ENCODE data around the gene SUMF2.

The SUMF2 gene

GRCh38 chr7:56083150-56083785 is 19.2 kb downstream of the SUMF2 start:
- no peak overlapping the region for H3K27ac ChIP-seq (ENCODE audit: low read depth, low read length, poor library complexity, severe bottlenecking)
- H3K9me2 ChIP-seq (ENCODE audit: low read depth, low read length), result no peaks in the 10 kb centered on the region
- no peak overlapping the region for H3K4me2 ChIP-seq (ENCODE audit: low read length)
- no peaks in the 10 kb centered on the region for H4K20me1 ChIP-seq (ENCODE audit: insufficient read depth, low read length)
- no peaks in the 10 kb centered on the region for H3K9me3 ChIP-seq (ENCODE audit: low read length)
- no peak overlapping the region for H3K4me3 ChIP-seq (ENCODE audit: low read depth, low read length, poor library complexity, severe bottlenecking)
- TF ChIP-seq, protein P1, sequence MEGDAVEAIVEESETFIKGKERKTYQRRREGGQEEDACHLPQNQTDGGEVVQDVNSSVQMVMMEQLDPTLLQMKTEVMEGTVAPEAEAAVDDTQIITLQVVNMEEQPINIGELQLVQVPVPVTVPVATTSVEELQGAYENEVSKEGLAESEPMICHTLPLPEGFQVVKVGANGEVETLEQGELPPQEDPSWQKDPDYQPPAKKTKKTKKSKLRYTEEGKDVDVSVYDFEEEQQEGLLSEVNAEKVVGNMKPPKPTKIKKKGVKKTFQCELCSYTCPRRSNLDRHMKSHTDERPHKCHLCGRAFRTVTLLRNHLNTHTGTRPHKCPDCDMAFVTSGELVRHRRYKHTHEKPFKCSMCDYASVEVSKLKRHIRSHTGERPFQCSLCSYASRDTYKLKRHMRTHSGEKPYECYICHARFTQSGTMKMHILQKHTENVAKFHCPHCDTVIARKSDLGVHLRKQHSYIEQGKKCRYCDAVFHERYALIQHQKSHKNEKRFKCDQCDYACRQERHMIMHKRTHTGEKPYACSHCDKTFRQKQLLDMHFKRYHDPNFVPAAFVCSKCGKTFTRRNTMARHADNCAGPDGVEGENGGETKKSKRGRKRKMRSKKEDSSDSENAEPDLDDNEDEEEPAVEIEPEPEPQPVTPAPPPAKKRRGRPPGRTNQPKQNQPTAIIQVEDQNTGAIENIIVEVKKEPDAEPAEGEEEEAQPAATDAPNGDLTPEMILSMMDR (IDR thresholded peaks at IDR 0.05; ENCODE audit: low read length), result no peak
- TF ChIP-seq EZH2 (IDR thresholded peaks at IDR 0.05; ENCODE audit: borderline replicate concordance, low read length), result no peak
- H3K36me3 ChIP-seq (ENCODE audit: insufficient read depth, low read length), result peaks cover 47% of the 10 kb centered on the region
- H3K9ac ChIP-seq (ENCODE audit: low read length), result no peak overlapping the region
- no peaks in the 10 kb centered on the region for H3K79me2 ChIP-seq (ENCODE audit: insufficient read depth, low read length)
- no peaks in the 10 kb centered on the region for H3F3A ChIP-seq (ENCODE audit: insufficient read depth, low read length)
- H3K4me1 ChIP-seq (ENCODE audit: insufficient read depth, low read length, severe bottlenecking), result no peaks in the 10 kb centered on the region
- no peaks in the 10 kb centered on the region for H3K27me3 ChIP-seq (ENCODE audit: insufficient read depth, low read length)
- H2AFZ ChIP-seq (ENCODE audit: low read length), result no peak overlapping the region

DNA sequence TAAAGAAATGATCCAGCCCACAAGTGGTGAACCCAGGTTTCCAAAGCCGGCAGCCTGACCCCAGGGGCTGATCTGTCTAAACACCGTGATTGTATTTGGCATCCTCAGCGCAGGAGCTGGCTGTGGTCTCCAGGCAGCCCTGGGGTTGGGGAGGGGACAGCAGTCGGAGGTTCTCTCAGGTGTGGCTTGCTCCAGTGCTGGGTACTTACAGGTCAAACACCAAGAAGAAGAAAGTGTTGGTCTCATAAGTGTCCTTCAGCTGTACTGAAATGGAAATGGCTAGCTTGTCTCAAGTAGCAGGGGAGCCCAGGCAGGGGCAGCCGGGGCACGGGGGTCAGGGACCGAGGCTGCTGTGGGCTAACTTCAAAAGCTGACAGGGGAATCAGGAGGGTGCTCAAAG is 22.7 kb downstream of the SUMF2 start:
- no peak overlapping the region for H3K9ac ChIP-seq (ENCODE audit: low read length)
- H3K79me2 ChIP-seq (ENCODE audit: insufficient read depth, low read length), result no peaks in the 10 kb centered on the region
- no peaks in the 10 kb centered on the region for H3K9me2 ChIP-seq (ENCODE audit: low read depth, low read length)
- H3K36me3 ChIP-seq (ENCODE audit: insufficient read depth, low read length), result peaks cover 23% of the 10 kb centered on the region
- no peaks in the 10 kb centered on the region for H4K20me1 ChIP-seq (ENCODE audit: insufficient read depth, low read length)
- H3K4me1 ChIP-seq (ENCODE audit: insufficient read depth, low read length, severe bottlenecking), result no peaks in the 10 kb centered on the region
- H2AFZ ChIP-seq (ENCODE audit: low read length), result no peak overlapping the region
- no peaks in the 10 kb centered on the region for H3F3A ChIP-seq (ENCODE audit: insufficient read depth, low read length)
- no peak overlapping the region for H3K27ac ChIP-seq (ENCODE audit: low read depth, low read length, poor library complexity, severe bottlenecking)
- TF ChIP-seq EZH2 (IDR thresholded peaks at IDR 0.05; ENCODE audit: borderline replicate concordance, low read length), result no peak
- TF ChIP-seq, protein P1 (IDR thresholded peaks at IDR 0.05; ENCODE audit: low read length), result no peak
- H3K9me3 ChIP-seq (ENCODE audit: low read length), result no peaks in the 10 kb centered on the region
- H3K4me2 ChIP-seq (ENCODE audit: low read length), result no peak overlapping the region
- H3K27me3 ChIP-seq (ENCODE audit: insufficient read depth, low read length), result no peaks in the 10 kb centered on the region
- no peak overlapping the region for H3K4me3 ChIP-seq (ENCODE audit: low read depth, low read length, poor library complexity, severe bottlenecking)

DNA sequence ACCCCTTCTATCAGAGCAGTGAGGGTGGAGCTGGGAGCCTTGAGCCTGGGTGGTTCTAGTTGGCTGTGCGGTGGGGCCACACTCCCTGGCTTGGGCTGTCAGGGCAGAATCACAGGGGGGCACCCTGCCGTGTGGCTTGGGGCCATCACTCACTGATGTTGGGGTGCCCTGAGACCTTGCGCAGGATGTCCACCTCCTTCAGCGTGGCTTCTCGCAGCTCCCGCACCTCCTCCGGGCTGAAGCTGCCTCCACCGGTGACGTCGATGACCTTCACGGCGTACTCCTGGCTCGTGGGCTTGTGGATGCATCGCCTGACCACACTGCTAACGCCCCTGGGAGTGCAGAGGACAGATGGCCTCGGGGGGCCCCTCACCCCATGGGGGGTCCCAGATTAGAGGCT is 23.4 kb downstream of the SUMF2 start:
- H3K79me2 ChIP-seq (ENCODE audit: insufficient read depth, low read length), result no peaks in the 10 kb centered on the region
- H3K36me3 ChIP-seq (ENCODE audit: insufficient read depth, low read length), result peaks cover 19% of the 10 kb centered on the region
- H4K20me1 ChIP-seq (ENCODE audit: insufficient read depth, low read length), result no peaks in the 10 kb centered on the region
- H2AFZ ChIP-seq (ENCODE audit: low read length), result no peak overlapping the region
- H3K27me3 ChIP-seq (ENCODE audit: insufficient read depth, low read length), result no peaks in the 10 kb centered on the region
- no peak overlapping the region for H3K27ac ChIP-seq (ENCODE audit: low read depth, low read length, poor library complexity, severe bottlenecking)
- no peaks in the 10 kb centered on the region for H3K9me3 ChIP-seq (ENCODE audit: low read length)
- no peak overlapping the region for H3K4me3 ChIP-seq (ENCODE audit: low read depth, low read length, poor library complexity, severe bottlenecking)
- H3K9me2 ChIP-seq (ENCODE audit: low read depth, low read length), result no peaks in the 10 kb centered on the region
- no peaks in the 10 kb centered on the region for H3F3A ChIP-seq (ENCODE audit: insufficient read depth, low read length)
- H3K9ac ChIP-seq (ENCODE audit: low read length), result no peak overlapping the region
- H3K4me2 ChIP-seq (ENCODE audit: low read length), result no peak overlapping the region
- TF ChIP-seq EZH2 (IDR thresholded peaks at IDR 0.05; ENCODE audit: borderline replicate concordance, low read length), result no peak
- TF ChIP-seq, protein P1 (IDR thresholded peaks at IDR 0.05; ENCODE audit: low read length), result no peak
- H3K4me1 ChIP-seq (ENCODE audit: insufficient read depth, low read length, severe bottlenecking), result no peaks in the 10 kb centered on the region

Measured in OCI-LY1 (cell line).